Muscle of arm (tissue), 12 donors: ENCODE data around the gene TMEM154. TPM values are rescaled to one million over a fixed set of nuclear protein-coding genes. Genes with fewer than 3 reads are reported as not detected.
"Not testable (repeated sequence)": the region's sequence is repeated elsewhere in the genome, so short reads cannot be mapped to it uniquely, and the experiment has no call there.

Source experiments
- DNase-seq: peaks from one replicate; pipeline ENCODE4 v3.0.0-alpha.2; 2013
- polyA plus RNA-seq, 12 donors: library from polyadenylated mRNA; unstranded; fragments of 120-200 nt; gene quantifications; one replicate each; pipeline ENCODE4 v1.2.1, GENCODE V29; 2013; ENCODE audit not compliant: insufficient read length in 12 of 12

Gene TMEM154
- polyA plus RNA-seq, 12 donors, result 0.48 to 11.1 (median 0.87) TPM; not detected in 2

DNA sequence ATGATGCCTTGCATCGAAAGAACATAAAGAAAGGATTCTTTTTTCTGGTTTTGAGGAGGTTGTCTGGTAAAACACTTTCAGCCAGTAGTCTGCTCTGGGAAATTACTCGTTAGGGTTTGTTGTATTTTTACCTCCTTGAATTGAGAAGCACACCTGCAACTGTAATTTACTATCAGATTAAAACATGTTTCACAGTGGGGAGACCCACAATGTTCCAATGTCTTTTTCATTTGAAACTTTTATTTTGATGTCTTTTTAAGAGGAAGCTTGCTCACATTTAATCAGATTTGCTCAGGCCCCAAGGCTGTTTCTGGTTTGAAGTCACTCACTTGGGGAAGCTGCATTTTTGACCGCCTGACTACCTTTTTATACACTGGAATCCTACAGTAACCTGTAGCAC, 12.0 kb downstream of the TMEM154 start:
- no peak for DNase-seq

DNA sequence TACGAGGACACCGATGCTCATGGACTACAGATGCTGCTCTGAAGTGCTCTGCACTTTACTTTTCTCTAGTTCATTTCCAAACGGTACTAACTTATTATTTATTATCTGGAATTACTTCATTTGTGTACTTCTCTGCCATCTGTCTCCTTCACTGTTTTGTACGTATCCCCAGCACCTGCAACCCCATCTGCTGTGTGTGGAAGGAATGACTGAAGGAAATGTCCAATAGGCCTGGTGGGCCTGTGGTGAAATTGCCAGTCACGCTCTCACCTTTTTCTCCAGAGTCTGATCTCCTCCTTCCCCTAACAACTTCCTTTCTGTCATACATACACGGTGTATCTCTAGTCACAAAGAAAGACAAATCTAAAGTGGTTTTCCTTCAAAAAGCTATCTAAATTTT, 12.9 kb downstream of the TMEM154 start:
- DNase-seq, result no peak

DNA sequence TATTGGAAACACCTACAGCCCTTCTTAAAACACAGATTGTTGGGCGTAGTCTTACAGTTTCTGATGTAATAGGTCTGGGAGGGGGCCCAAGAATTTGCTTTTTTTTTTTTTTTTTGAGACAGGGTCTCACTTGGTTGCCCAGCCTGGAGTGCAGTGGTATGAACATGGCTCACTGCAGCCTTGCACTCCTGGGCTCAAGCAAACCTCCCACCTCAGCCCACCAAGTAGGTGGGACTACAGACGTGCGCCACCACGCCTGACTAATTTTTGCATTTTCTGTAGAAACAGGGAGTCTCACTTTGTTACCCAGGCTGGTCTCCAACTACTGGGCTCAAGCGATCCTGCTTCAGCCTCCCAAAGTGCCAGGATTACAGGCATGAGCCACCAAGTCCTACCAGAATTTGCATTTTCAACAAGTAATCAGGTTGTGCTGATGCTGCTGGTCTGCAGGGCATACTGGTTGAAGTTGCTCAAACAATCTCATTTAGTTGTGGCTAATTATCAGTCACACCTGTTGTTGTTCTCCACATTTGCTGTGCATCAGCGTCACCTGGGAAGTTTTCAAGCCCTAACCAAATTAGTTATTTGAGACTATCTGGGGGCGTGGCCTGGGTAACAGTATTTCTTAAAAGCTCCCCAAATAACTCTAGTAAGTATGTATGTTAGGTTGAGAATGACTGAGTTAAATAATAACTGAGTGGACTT, 14.0 kb downstream of the TMEM154 start:
- DNase-seq, result no peak

DNA sequence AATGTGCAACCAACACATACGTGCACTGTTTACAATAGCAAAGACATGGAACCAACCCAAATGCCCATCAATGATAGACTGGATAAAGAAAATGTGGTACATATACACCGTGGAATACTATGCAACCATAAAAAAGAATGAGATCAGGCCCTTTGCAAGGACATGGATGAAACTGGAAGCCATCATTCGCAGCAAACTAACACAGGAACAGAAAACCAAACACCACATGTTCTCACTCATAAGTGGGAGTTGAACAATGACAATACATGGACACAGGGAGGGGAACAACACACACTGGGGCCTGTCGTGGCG, 15.8 kb downstream of the TMEM154 start:
- not testable (repeated sequence) for DNase-seq

DNA sequence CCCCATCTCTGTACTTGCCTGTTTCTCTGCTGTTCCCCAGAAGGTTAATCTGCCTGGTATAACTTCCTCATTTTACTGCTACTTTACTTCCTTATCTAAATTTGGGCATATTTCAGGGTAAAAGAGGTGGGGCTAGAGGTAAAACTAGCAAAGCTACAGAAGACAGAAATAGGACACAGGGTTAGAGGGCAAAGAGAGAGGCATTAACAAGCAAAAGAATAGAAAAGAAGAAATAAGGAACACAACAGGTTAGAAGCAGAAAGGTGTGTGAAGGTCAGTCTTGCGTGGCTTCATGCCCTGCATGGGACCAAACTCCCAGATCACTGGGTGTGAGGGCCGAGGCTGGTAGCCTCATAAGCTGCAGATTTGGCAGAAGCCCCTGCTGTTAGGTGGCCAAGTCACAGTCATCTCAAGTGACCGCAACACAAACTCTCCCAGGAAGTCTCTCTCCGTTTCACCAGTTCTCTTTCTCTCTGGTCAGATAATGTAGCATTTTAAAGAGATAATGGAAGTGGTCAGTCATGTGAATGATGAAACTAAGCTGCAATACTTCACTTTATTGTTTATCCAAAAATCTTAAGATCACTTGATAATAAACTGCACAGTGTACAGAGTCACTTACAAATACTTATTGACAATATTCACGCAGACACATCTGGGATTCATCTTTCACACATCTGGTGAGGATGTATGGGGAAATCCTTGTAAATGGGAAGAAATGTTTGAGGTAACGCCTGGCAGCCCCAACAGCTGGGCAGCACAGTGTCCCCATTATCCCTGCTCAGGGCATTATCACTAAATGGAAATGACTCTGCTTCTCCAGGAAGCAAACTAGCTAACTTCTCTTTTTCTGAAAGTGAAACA, 16.4 kb downstream of the TMEM154 start:
- no peak for DNase-seq

DNA sequence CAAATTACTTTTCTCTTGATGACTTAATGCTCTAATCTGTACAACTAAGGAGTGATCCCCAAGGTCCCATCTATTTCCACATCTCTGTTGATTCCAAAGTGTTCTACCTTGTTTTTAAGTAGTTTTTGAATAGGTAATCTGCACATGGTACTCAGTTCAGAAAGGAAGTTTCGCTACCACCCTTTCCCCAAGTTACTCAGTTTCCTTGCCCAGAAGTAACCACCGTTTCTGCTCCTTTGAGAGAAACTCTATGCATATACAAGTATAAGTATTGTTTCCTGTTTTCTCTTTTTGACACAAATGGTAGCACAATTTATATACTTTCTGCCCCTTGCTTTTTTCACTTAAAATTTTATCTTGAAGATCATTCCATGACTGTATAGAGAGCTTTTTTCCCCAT, 18.1 kb downstream of the TMEM154 start:
- DNase-seq, result no peak

DNA sequence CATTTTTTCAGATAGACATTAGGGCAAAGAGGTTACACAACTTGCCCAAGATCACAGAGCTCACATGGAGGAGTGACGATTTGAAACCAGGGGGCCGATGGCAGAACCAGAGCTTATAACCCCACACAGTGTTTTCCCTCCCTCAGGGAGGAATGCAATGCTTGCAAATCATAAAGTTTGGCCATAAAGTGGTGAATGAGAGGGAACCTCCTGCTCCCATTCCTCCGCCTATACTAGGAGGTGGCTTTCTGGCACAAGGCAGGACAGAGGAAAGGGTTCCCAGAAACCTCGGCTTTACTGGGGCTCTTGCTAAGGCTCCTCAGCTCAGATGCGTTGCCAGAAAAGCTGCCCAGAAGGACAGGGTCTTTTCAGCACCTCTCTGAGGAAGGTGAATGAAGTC, 19.3 kb downstream of the TMEM154 start:
- DNase-seq, result no peak

DNA sequence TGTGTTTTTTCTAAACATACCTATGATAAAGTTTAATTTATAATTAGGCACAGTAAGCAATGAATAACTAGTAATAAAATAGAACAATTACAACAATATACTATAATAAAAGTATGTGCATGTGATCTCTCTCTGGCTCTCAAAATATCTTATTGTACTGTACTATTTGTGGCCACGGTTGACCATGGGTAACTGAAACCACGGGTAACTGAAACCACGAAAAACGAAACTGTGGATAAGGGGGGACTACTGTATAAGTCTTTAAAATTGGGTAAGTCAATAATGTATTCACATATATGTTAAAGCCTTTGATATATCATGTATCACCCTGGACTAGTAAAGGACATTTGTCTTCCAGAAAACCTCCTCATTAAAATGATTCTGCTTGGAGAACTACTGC, 20.0 kb downstream of the TMEM154 start:
- DNase-seq, result no peak

DNA sequence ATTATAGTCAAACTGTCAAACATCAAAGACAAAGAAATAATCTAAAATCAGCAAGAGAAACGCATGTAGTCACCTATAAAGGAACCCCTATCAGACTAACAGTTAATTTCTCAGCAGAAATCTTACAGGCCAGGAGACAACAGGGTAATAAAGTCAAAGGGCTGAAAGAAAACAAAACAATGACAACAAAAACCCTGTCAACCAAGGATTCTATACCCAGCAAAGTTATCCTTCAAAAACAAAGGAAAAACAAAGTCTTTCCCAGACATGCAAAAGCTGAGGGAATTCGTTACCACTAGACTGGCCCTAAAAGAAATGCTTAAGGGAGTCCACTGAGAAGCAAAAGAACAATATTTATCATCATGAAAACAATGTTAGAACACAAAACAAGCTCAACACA, 22.1 kb downstream of the TMEM154 start:
- DNase-seq, result no peak

DNA sequence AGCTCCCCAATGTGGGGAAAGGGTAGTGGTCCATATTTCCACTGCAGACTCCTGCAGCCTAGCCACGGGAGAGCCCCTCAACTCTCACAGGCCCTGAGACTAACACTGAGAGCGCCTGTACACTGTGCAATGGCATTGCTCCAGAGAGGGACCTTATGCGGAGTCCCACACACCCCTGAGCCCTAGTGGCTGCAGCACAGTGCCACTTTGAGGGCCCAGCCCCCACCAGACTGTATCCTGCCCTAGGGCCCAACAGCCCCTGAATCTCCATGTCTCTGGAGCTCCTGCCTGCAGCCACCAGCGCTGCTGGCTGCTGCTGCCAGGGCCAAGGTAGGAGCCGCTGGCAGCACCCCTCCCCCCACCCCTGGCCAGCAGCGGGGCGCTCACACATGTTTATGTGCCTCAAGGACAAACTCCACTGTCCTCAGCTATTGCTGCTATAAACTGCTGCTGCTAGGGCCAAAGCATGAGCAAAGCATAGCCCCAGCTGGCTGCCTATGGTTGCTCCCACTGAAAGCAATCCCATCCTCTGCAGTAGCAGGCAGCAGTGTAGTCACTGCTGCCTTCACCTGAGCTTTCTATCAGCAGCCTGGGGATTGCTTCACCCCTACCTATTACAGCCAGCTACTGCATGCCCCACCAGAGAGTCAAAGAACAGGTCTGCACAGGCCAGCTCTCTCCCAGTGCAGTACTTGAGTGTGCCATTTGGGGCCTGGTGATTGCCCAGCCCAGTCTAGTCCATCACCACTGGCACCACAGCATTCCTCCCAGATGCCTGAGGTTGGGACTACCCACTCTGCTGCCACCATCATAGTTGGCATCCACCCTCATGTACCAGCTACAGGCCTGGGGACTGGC, 24.3 kb downstream of the TMEM154 start:
- no peak for DNase-seq

DNA sequence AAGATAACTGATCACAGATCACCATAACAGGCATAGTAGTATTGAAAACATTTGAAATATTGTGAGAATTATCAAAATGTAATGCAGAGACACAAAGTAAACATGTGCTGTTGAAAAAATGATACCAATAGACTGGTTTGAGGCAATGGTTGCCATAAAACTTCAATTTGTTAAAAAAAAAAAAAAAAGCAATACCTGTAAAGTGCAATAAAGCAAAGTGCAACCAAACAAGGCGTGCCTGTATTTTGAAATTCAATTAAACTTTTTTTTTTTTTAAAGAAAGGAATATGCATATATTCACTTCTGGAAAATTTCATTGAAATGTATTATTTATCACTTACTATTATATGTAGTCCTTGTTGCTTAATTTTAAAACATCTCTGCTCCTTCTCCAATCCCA, 27.7 kb downstream of the TMEM154 start:
- DNase-seq, result no peak

DNA sequence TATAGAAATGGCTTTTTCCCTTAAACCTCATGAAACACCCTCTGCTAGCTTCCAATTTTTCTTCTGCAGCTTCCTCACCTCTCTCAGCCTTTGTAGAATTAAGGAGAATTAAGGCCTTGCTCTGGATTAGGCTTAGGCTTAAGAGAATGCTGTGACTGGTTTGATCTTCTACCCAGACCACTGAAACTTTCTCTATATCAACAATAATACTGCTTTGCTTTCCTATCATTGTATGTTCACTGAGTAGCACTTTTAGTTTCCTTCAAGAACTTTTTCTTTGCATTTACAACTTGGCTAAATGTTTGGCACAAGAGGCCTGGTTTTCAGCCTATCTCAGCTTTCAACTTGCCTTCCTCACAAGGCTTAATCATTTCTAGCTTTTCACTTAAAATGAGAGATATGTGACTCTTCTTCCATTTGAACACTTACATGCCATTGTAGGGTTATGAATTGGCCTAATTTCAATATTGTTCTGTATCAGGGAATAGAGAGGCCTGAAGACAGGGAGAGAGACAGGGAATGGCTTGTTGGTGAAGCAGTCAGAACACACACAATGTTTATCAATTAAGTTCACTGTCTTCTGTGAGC, 28.2 kb downstream of the TMEM154 start:
- DNase-seq, result no peak

DNA sequence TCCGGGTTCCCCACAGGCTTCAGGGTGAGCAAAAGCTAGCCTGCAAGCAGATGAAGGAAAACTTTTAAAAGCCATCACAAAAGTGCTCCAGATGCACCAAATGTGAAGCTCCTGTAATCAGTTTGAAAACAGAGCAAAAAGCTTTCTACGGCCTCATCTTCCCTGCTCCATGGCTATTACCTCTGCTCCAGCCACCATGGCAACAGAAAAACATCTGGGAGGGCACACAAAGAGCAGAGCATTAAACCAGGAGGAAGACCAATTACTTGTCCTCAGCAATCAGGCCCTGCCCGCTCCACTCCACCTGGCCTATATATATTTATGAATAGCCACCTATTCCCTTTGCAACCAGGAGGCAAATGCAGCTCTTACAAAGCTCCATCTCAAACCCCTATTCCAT, 33.6 kb downstream of the TMEM154 start:
- DNase-seq, result no peak

DNA sequence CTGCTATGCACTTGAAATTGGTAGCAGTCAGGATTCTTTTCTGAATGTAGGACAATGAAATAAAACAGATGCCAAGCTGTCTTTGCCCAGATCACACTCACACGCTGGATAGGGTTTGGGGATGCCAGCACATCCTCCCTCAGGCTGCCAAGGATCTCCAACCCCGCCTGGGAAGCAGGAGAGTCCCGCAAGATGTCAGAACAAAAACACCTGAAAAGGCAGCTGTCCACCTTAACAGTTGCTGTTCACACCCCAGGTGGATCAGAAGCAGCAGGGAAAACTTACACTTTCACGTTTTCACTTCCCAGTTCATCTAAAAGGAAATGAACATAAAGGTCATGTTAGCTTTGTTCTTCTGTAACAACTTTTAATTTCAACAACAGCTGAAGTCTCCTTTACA, 35.7 kb downstream of the TMEM154 start:
- DNase-seq, result no peak

DNA sequence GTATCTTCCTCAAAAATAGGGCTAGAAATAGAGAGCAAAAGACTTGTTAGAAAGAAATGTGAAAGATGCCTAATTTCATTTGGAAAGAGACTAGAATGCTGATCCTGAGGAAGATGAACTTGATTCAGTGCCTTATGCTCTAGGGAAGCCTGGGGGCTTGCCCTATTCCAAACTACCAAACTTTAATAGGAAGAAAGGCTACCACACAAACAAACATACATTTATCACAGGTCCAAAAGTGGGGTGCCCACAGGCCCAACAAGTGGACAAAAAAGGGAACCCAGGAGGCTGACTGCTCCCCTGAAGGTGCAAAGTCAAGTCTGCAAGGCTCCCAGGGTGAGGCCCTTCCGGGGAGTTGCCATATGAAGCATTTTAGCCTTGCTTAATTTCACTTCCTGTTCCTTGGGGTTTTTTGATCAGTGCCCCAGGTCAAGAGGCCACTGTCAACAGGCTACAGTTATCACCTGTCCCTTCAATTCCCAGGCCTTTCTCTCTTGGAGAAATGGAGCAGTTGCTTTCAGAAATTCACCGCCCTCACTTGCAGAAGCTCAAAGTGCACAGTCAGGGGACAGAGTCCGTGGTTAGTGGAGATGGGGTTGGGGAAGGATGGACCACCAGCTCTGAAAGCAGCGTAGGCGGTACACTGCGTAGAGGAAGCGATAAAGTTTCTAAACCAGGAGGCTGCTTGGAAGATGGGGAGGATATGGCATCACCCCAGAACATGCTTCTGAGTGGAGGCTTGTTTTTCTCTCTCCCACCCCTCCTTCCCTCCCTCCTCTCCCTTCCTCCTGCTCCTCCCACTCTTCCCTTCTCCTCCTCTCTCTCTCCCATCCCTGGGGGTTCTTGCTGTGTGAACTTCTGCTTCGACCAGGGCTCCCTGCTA, 36.4 kb downstream of the TMEM154 start:
- DNase-seq, result no peak

DNA sequence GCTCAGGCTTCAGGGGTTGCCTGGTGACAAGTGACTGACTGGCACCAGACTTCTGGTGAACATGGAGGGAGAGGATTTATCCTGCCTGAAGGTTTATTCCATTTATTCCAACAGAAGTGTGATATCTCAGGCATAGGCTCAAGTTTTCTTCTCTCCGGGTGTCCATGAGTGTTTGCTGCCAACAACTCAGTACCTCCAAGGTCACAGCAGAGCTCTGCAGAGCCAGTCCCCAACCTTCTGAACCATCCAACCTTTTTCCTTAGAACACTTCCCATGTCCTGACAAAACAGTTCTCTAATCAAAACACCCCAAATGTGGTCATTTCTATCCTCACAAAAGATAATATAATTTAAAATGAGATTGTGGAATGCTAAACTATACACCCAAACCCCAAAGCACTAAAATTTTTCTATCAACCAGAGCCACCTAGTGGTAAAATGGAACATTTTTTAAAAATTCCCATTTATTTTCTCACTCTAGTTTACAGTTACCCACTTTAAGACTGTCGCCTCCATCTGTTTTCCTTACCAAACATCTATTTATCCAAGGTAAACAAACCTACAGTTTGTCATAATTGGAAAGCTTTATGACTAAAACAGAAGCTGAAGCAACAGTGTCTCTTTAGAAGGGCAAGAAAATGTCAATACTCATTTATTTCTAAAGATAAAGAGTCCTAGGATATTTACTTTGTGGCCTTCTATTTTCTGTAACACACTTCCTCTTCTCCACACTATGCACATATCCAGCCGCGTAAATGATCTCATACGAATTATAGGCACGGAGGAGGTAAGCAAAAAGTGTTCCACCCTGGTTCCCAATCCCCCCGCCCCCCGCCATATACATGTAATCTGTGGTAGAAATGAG, 39.5 kb downstream of the TMEM154 start:
- DNase-seq, result peak; percentile 15

DNA sequence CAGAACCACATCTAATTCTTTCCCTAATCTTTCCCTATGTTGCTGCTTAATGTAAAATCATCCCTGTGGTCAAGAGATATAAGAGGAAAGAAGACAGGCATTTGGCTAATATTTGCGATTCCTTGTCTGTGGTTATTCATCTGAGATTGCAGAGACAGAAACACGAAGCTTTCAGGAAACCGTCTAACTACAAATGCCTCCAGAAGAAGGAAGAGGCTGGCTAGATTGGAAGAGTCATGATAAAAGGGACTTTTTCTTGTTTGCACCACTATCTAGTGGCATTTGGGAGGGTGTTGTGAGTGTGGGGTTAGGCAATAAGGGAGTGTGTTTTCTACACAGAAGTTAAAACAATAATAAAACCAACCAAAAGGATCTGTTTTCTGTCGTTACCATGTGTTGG, 43.9 kb downstream of the TMEM154 start:
- no peak for DNase-seq

DNA sequence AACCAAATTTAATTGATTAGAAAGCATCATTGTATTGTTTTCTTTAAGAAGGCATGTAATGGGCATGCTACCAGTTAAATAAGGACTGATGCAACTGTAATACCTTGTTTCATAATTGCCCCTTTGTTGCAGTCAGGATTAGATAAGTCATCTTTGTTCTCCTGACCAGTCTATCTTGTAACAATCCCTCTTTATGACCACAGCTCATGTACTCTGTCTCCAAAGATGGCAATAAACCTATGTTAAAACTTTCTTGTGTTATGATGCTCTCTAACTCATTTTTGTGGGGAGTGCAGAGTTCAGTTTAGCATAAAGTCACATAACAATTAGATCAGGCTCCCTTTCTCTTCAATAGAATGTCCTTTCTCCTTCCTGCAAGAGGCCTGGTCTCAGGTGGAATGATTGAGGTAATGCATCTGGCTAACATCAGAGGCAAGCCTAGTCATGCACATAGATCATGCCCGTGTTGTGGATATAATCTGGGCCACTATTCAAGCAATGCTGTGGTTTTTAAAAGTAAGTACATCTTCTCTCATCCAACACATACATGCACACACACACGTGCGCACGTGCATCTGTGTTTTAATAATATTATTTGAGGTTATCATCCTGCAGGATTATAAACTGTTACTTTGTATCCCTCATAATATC, 45.6 kb downstream of the TMEM154 start:
- DNase-seq, result no peak

DNA sequence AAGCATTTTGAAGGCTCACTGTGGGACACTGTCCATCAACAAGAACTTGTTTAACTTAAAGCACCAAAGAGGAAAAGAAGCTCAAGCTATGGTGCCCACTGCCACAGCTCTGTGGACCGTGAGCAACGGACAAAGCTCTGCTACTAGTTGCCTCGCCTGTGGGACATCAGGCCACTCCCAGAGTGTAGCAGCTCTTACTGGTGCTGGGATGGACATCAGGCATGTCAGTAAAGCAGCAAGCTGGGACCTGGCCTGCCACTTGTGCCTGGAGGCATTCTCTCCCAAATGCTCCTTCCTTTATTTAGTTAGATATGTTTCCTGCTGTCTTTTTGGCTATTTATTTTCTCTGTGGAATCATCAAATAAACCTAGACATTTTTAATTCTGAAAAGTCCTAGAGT, 46.7 kb downstream of the TMEM154 start:
- DNase-seq, result no peak

DNA sequence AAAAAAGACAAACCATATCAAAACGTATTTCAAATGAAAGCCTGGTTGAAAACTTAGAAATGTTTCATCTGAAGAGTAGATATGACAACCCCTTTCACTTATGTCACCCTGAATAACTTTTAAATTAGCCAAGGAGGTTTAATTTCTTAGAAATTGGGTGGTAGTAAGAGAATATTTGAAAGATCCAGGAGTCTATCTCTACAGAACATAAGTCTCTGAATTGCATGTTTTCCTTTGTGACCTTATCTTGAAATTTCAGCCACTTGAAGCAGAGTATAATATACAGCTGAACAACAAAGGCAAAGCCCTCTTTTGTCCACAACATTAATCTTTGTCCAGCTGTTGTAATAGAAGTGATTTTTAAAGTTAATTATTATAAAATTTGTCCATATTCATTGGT, 49.5 kb downstream of the TMEM154 start:
- no peak for DNase-seq
